Astrocyte (in vitro differentiated cells and primary cell): ENCODE measurements around the gene HOXD11. TPM values are rescaled to one million over a fixed set of nuclear protein-coding genes. Genes with fewer than 3 reads are reported as not detected.
A peak's percentile ranks its signal among the peaks of the same experiment; 100 is the strongest.

ENCODE experiments used
- DNase-seq: peaks from one replicate; pipeline ENCODE4 v3.0.0-alpha.2; 2010; ENCODE audit warnings: low read depth
- FAIRE-seq: peaks from 2 replicates; lab custom pipeline; 2011; peaks lifted over from hg19 to GRCh38; lab: Jason Lieb, UNC
- H2AFZ ChIP-seq: 2 replicates; pipeline ENCODE4 v1.6.0; 2012; ENCODE audit warnings: low read depth, low read length, inconsistent platforms
- H3K27ac ChIP-seq: 2 replicates; pipeline ENCODE4 v1.5.1; 2011; ENCODE audit warnings: low read depth, low read length, inconsistent platforms
- H3K27me3 ChIP-seq: 2 replicates; pipeline ENCODE4 v1.6.0; 2011; ENCODE audit warnings: low read length, inconsistent platforms; ENCODE audit not compliant: insufficient read depth
- H3K36me3 ChIP-seq: 2 replicates; pipeline ENCODE4 v1.5.1; 2011; ENCODE audit warnings: low read length, inconsistent platforms; ENCODE audit not compliant: insufficient read depth
- H3K4me1 ChIP-seq: 2 replicates; pipeline ENCODE4 v1.5.1; 2011; ENCODE audit warnings: low read length, inconsistent platforms; ENCODE audit not compliant: insufficient read depth
- H3K4me2 ChIP-seq: 2 replicates; pipeline ENCODE4 v1.6.0; 2012; ENCODE audit warnings: low read length, inconsistent platforms
- H3K4me3 ChIP-seq: 2 replicates; pipeline ENCODE4 v1.5.1; 2011; ENCODE audit warnings: low read depth, mild to moderate bottlenecking, low read length, inconsistent platforms; ENCODE audit not compliant: insufficient read depth
- H3K79me2 ChIP-seq: 2 replicates; pipeline ENCODE4 v1.6.0; 2012; ENCODE audit warnings: mild to moderate bottlenecking, low read length, inconsistent platforms; ENCODE audit not compliant: insufficient read depth
- H3K9ac ChIP-seq: 2 replicates; pipeline ENCODE4 v1.6.0; 2012; ENCODE audit warnings: mild to moderate bottlenecking, low read length, inconsistent platforms
- H3K9me3 ChIP-seq: 2 replicates; pipeline ENCODE4 v1.5.1; 2012; ENCODE audit warnings: low read depth, mild to moderate bottlenecking, low read length, inconsistent platforms; ENCODE audit not compliant: insufficient read depth
- H4K20me1 ChIP-seq: 2 replicates; pipeline ENCODE4 v1.6.0; 2012; ENCODE audit warnings: low read length, inconsistent platforms; ENCODE audit not compliant: insufficient read depth
- H3K27ac Mint-ChIP-seq: one replicate; pipeline ENCODE4 v1.8.0; 2021; ENCODE audit warnings: mild to moderate bottlenecking, mixed read lengths; ENCODE audit not compliant: unreplicated experiment
- H3K27me3 Mint-ChIP-seq: one replicate; pipeline ENCODE4 v1.8.0; 2021; ENCODE audit warnings: low read depth, mixed read lengths; ENCODE audit not compliant: unreplicated experiment
- H3K36me3 Mint-ChIP-seq: one replicate; pipeline ENCODE4 v1.8.0; 2021; ENCODE audit warnings: low read depth, mixed read lengths; ENCODE audit not compliant: unreplicated experiment
- H3K4me1 Mint-ChIP-seq: one replicate; pipeline ENCODE4 v1.8.0; 2021; ENCODE audit warnings: low read depth, mixed read lengths; ENCODE audit not compliant: unreplicated experiment
- H3K4me3 Mint-ChIP-seq: one replicate; pipeline ENCODE4 v1.8.0; 2021; ENCODE audit warnings: mild to moderate bottlenecking, moderate library complexity, mixed read lengths; ENCODE audit not compliant: unreplicated experiment
- H3K9me3 Mint-ChIP-seq: one replicate; pipeline ENCODE4 v1.8.0; 2021; ENCODE audit warnings: mild to moderate bottlenecking, mixed read lengths; ENCODE audit not compliant: unreplicated experiment
- EZH2 ChIP-seq: IDR thresholded peaks from 2 replicates; pipeline ENCODE4 v1.6.1; 2012; ENCODE audit warnings: mild to moderate bottlenecking, low read length, inconsistent platforms; ENCODE audit not compliant: insufficient read depth
- total RNA-seq: library from RNA; stranded (reverse); gene quantifications from 2 replicates; pipeline ENCODE4 v1.2.1, GENCODE V29; 2021
- TF ChIP-seq, protein P1 (sequence below): IDR thresholded peaks from 2 replicates; pipeline ENCODE4 v1.5.1; 2011; ENCODE audit warnings: low read depth, mild to moderate bottlenecking, inconsistent platforms, low read length, moderate library complexity; ENCODE audit not compliant: insufficient read depth

HOXD11 gene
- total RNA-seq, 1 donor from 2014 or later = not detected

DNA sequence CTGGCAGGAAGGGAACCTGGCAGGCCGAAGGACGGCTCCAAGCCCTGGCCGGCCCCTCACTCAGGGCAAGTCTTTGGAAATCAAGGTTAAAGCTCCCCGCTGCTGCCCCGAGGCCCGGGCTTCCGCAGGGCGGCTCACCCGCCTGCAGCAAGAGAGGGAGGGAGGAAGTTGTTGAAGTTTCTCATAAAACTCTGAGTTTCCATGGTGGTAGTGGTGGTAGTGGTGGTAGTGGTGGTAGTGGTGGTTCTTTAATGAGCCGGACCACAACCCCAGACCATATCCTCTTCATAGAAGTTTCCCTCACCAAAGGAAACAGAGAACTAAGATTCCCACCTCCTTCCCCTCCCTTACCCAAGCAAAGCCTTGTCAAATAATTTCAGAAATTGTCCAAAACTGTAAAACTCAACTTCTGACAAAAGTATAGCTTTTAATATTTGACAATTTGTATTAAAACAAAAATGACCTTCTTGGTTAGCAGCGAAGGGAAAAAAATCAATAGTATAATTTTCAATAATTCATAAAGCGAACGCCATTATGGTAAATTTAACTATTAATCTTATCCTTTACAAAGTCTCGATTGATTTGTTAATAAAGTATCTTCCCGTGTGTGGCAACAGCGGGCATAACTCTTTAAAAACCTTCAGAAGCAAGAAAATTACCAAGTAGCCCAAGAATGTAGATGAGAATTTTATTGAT lies 8.0 kb downstream of the HOXD11 start:
- no peak for FAIRE-seq
- peaks cover 99% of the 10 kb centered on the region for H3K27me3 ChIP-seq
- TF ChIP-seq, protein P1, sequence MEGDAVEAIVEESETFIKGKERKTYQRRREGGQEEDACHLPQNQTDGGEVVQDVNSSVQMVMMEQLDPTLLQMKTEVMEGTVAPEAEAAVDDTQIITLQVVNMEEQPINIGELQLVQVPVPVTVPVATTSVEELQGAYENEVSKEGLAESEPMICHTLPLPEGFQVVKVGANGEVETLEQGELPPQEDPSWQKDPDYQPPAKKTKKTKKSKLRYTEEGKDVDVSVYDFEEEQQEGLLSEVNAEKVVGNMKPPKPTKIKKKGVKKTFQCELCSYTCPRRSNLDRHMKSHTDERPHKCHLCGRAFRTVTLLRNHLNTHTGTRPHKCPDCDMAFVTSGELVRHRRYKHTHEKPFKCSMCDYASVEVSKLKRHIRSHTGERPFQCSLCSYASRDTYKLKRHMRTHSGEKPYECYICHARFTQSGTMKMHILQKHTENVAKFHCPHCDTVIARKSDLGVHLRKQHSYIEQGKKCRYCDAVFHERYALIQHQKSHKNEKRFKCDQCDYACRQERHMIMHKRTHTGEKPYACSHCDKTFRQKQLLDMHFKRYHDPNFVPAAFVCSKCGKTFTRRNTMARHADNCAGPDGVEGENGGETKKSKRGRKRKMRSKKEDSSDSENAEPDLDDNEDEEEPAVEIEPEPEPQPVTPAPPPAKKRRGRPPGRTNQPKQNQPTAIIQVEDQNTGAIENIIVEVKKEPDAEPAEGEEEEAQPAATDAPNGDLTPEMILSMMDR = no peak
- TF ChIP-seq EZH2 = no peak
- Mint-ChIP-seq H3K27ac (no peak overlapping the region), H3K9me3 (peaks cover 30% of the 10 kb centered on the region), H3K4me1 (no peaks in the 10 kb centered on the region), H3K4me3 (no peak overlapping the region), H3K27me3 (peaks cover 90% of the 10 kb centered on the region), H3K36me3 (peaks cover 5% of the 10 kb centered on the region)
- H3K36me3 ChIP-seq = no peaks in the 10 kb centered on the region
- DNase-seq = no peak
- no peaks in the 10 kb centered on the region for H4K20me1 ChIP-seq
- H3K4me3 ChIP-seq = no peak overlapping the region
- no peak overlapping the region for H3K4me2 ChIP-seq
- H3K27ac ChIP-seq = no peak overlapping the region
- H2AFZ ChIP-seq = no peak overlapping the region
- no peak overlapping the region for H3K9ac ChIP-seq
- no peaks in the 10 kb centered on the region for H3K79me2 ChIP-seq
- H3K4me1 ChIP-seq = no peaks in the 10 kb centered on the region
- H3K9me3 ChIP-seq = peaks cover 6% of the 10 kb centered on the region

DNA sequence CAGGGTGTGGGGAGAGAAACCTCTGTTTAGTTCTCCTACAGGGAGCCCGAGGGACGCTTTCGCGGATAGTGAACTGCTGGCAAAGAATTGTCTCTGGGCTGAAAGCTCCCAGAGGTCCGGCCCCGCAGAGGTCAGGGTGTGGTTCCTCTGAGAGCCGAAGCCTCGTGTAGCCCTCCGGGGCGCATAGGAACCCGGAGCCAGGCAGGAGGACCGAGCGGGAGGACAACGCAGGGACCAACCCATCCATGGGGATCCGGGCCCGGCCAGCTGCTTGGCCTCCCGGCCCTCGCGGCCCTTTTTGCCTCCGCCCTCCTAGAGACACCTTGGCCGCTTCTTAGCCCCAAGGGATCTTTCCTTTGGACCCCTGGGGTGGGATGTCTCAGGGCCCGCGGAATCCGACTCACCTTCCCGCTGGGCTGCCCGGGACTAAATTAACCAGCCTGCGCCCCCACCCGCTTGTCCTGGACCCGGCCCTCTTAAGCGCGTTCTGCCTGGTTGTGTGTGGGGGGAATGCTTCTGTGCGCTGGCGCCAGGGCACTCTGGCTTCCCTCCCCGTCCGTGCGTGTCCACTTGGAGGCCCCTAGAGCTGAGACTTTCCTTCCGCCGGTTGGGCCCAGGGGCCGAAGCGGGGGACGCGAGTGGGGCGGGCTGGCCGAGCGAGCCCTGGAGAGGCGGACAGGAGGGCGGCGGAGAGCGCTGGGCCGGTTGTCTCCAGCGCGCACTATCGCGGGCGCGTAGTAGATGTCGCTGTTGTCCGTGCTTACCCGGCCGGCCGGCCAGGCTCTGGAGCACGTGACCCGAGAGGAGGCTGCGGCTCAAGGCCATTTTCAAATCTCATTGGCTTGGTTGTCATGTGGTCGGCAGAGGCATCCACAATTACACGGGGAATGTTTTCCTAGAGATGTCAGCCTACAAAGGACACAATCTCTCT lies 9.1 kb downstream of the HOXD11 start, which contains the start of gene HOXD10:
Gene HOXD10, plus strand, starts transcription at position 896 of the 931 bp plus-strand sequence. CDS start 56 bp downstream, outside the sequence.
- Histone ChIP-seq H3K79me2 (no peaks in the 10 kb centered on the region), H3K27ac (no peak within 1 kb of the TSS), H4K20me1 (no peaks in the 10 kb centered on the region), H3K27me3 (peaks cover 99% of the 10 kb centered on the region), H3K36me3 (no peaks in the 10 kb centered on the region), H3K4me2 (no peak within 1 kb of the TSS), H3K9me3 (peaks cover 9% of the 10 kb centered on the region), H3K4me1 (no peaks in the 10 kb centered on the region), H2AFZ (no peak within 1 kb of the TSS), H3K4me3 (no peak within 1 kb of the TSS), H3K9ac (no peak within 1 kb of the TSS)
- Mint-ChIP-seq H3K36me3 (peaks cover 5% of the 10 kb centered on the region), H3K27me3 (peaks cover 90% of the 10 kb centered on the region), H3K4me3 (no peak within 1 kb of the TSS), H3K4me1 (no peaks in the 10 kb centered on the region), H3K9me3 (peaks cover 36% of the 10 kb centered on the region), H3K27ac (peak within 1 kb of the TSS; percentile 84)
- DNase-seq (no peak), FAIRE-seq (no peak)
- peak; percentile 89 for TF ChIP-seq EZH2
- TF ChIP-seq, protein P1 = no peak
